KMS-11 (cell line): Measurements from ENCODE around the gene CHD6.

ENCODE experiments used
- H2AFZ ChIP-seq: fragments of 200-600 bp; sonication (generic); 2 replicates; pipeline ENCODE4 v1.6.1; 2016; ENCODE audit warnings: antibody characterized with exemption, mixed run types, low read depth
- H3K27ac ChIP-seq: fragments of 200-600 bp; sonication (generic); 2 replicates; pipeline ENCODE4 v1.6.1; 2016; ENCODE audit warnings: mild to moderate bottlenecking, mixed run types
- H3K27me3 ChIP-seq: fragments of 200-600 bp; sonication (generic); 2 replicates; pipeline ENCODE4 v1.6.1; 2017; ENCODE audit warnings: mild to moderate bottlenecking, low read depth, mixed run types, moderate library complexity; ENCODE audit not compliant: insufficient read depth
- H3K36me3 ChIP-seq: fragments of 200-600 bp; sonication (generic); 2 replicates; pipeline ENCODE4 v1.6.1; 2017; ENCODE audit warnings: mild to moderate bottlenecking, mixed run types; ENCODE audit not compliant: insufficient read depth
- H3K4me1 ChIP-seq: fragments of 200-600 bp; sonication (generic); 2 replicates; pipeline ENCODE4 v1.6.1; 2016; ENCODE audit warnings: mild to moderate bottlenecking, low read depth, mixed run types; ENCODE audit not compliant: poor library complexity, severe bottlenecking
- H3K4me2 ChIP-seq: fragments of 200-600 bp; sonication (generic); 2 replicates; pipeline ENCODE4 v1.7.0; 2016; ENCODE audit warnings: mild to moderate bottlenecking, mixed run types
- H3K4me3 ChIP-seq: fragments of 200-600 bp; sonication (generic); IDR thresholded peaks from 2 replicates; pipeline ENCODE4 v1.6.1; 2017; ENCODE audit warnings: low read depth, low read length, mixed read lengths; ENCODE audit not compliant: insufficient read depth
- H3K79me2 ChIP-seq: fragments of 200-600 bp; sonication (generic); 2 replicates; pipeline ENCODE4 v1.6.1; 2016; ENCODE audit warnings: low read depth, mixed run types; ENCODE audit not compliant: insufficient read depth
- H3K9ac ChIP-seq: fragments of 200-600 bp; sonication (generic); 2 replicates; pipeline ENCODE4 v1.6.1; 2016; ENCODE audit warnings: mild to moderate bottlenecking, mixed run types
- H4K20me1 ChIP-seq: fragments of 200-600 bp; sonication (generic); 2 replicates; pipeline ENCODE4 v1.6.1; 2016; ENCODE audit warnings: mild to moderate bottlenecking, mixed run types; ENCODE audit not compliant: insufficient read depth
- CTCF ChIP-seq: fragments of 200-600 bp; sonication (generic); conservative IDR thresholded peaks from 2 replicates; pipeline ENCODE4 v1.6.1; 2017; ENCODE audit warnings: low read depth, mild to moderate bottlenecking, antibody characterized with exemption, low read length, moderate library complexity, mixed read lengths

CHD6 gene

GRCh38 chr20:41531518-41532275 is 86.5 kb downstream of the CHD6 start:
- H4K20me1 ChIP-seq: no peaks in the 10 kb centered on the region
- no peak for TF ChIP-seq CTCF
- H3K27ac ChIP-seq: no peak overlapping the region
- H2AFZ ChIP-seq: no peak overlapping the region
- no peaks in the 10 kb centered on the region for H3K36me3 ChIP-seq
- no peak overlapping the region for H3K4me3 ChIP-seq
- no peak overlapping the region for H3K9ac ChIP-seq
- no peaks in the 10 kb centered on the region for H3K27me3 ChIP-seq
- H3K4me2 ChIP-seq: no peak overlapping the region
- H3K79me2 ChIP-seq: no peaks in the 10 kb centered on the region
- H3K4me1 ChIP-seq: no peaks in the 10 kb centered on the region

- Histone ChIP-seq H3K79me2 (no peaks in the 10 kb centered on the region; the same call in 1 of the 2 replicates), H3K36me3 (no peaks in the 10 kb centered on the region), H3K4me2 (no peak overlapping the region), H3K4me1 (no peaks in the 10 kb centered on the region), H3K27me3 (no peaks in the 10 kb centered on the region), H2AFZ (no peak overlapping the region), H4K20me1 (no peaks in the 10 kb centered on the region), H3K9ac (no peak overlapping the region), H3K4me3 (no peak overlapping the region), H3K27ac (no peak overlapping the region)
- no peak for TF ChIP-seq CTCF
Measured at GRCh38 chr20:41530923-41531322, 87.3 kb downstream of the CHD6 start.

- Histone ChIP-seq H3K27me3 (no peaks in the 10 kb centered on the region), H3K79me2 (no peaks in the 10 kb centered on the region; the same call in 1 of the 2 replicates), H3K4me2 (no peak overlapping the region), H3K27ac (no peak overlapping the region), H3K9ac (no peak overlapping the region), H3K4me1 (no peaks in the 10 kb centered on the region), H3K36me3 (no peaks in the 10 kb centered on the region), H4K20me1 (no peaks in the 10 kb centered on the region), H2AFZ (no peak overlapping the region), H3K4me3 (no peak overlapping the region)
- TF ChIP-seq CTCF: no peak
Measured at GRCh38 chr20:41526327-41526726, 91.8 kb downstream of the CHD6 start.

GRCh38 chr20:41524980-41525613 is 93.1 kb downstream of the CHD6 start:
- H3K27ac ChIP-seq: no peak overlapping the region
- H3K4me3 ChIP-seq: no peak overlapping the region
- H3K27me3 ChIP-seq: no peaks in the 10 kb centered on the region
- no peaks in the 10 kb centered on the region for H4K20me1 ChIP-seq
- no peak overlapping the region for H3K4me2 ChIP-seq
- no peak overlapping the region for H3K9ac ChIP-seq
- H3K36me3 ChIP-seq: no peaks in the 10 kb centered on the region
- H3K4me1 ChIP-seq: no peaks in the 10 kb centered on the region
- TF ChIP-seq CTCF: no peak
- H3K79me2 ChIP-seq: no peaks in the 10 kb centered on the region; the same call in 1 of the 2 replicates
- H2AFZ ChIP-seq: no peak overlapping the region
